SU-DHL-6 (cell line): ENCODE results near the gene CIB2.

ENCODE experiments used
- H2AFZ ChIP-seq: fragments of 200-600 bp; sonication (generic); 2 replicates; pipeline ENCODE4 v1.6.1; 2014; ENCODE audit warnings: low read depth, mild to moderate bottlenecking, moderate library complexity, mixed read lengths, antibody characterized with exemption, low read length; ENCODE audit not compliant: severe bottlenecking
- H3F3A ChIP-seq: fragments of 200-600 bp; shearing (Covaris generic); 2 replicates; pipeline ENCODE4 v1.6.0; 2016; ENCODE audit warnings: antibody characterized with exemption, mild to moderate bottlenecking; ENCODE audit not compliant: insufficient read depth
- H3K27ac ChIP-seq: fragments of 200-600 bp; sonication (generic); 2 replicates; pipeline ENCODE4 v1.5.1; 2016; ENCODE audit warnings: low read depth, mild to moderate bottlenecking, low read length, moderate library complexity, mixed read lengths
- H3K27me3 ChIP-seq: fragments of 200-600 bp; sonication (generic), shearing (Covaris generic); 2 replicates; pipeline ENCODE4 v1.6.0; 2014; ENCODE audit warnings: mild to moderate bottlenecking, low read length
- H3K36me3 ChIP-seq: fragments of 200-600 bp; sonication (generic); 2 replicates; pipeline ENCODE4 v1.6.1; 2014; ENCODE audit warnings: mild to moderate bottlenecking, low read length, mixed read lengths
- H3K4me2 ChIP-seq: fragments of 300-600, 200-600 bp; shearing (Covaris generic), sonication (generic); 2 replicates; pipeline ENCODE4 v1.6.0; 2014; ENCODE audit warnings: low read length, low read depth, mild to moderate bottlenecking; ENCODE audit not compliant: poor library complexity, severe bottlenecking
- H3K4me3 ChIP-seq: fragments of 200-600 bp; sonication (generic); 2 replicates; pipeline ENCODE4 v1.5.1; 2014; ENCODE audit warnings: antibody characterized with exemption, low read length, mild to moderate bottlenecking, mixed read lengths; ENCODE audit not compliant: insufficient read depth, poor library complexity, severe bottlenecking
- H3K79me2 ChIP-seq: fragments of 200-600 bp; sonication (generic); 2 replicates; pipeline ENCODE4 v1.6.1; 2014; ENCODE audit warnings: mild to moderate bottlenecking, low read length, moderate library complexity; ENCODE audit not compliant: insufficient read depth
- H3K9ac ChIP-seq: fragments of 200-600 bp; sonication (generic); 2 replicates; pipeline ENCODE4 v1.7.0; 2014; ENCODE audit warnings: mild to moderate bottlenecking, low read length
- H3K9me2 ChIP-seq: fragments of 200-600 bp; sonication (generic); replicated peaks from 2 replicates; pipeline ENCODE4 v1.6.1; 2014; ENCODE audit warnings: low read length; ENCODE audit not compliant: insufficient read depth
- H3K9me3 ChIP-seq: fragments of 200-600 bp; sonication (generic); 2 replicates; pipeline ENCODE4 v1.6.1; 2014; ENCODE audit warnings: low read length, mixed read lengths; ENCODE audit not compliant: insufficient read depth
- H4K20me1 ChIP-seq: fragments of 200-600 bp; sonication (generic); 2 replicates; pipeline ENCODE4 v1.6.1; 2014; ENCODE audit warnings: low read depth, mild to moderate bottlenecking, antibody characterized with exemption, low read length, moderate library complexity, mixed read lengths
- CTCF ChIP-seq: fragments of 200-600 bp; sonication (generic); IDR thresholded peaks from one replicate; pipeline ENCODE4 v1.5.1; 2017; ENCODE audit warnings: antibody characterized with exemption, mild to moderate bottlenecking, low read length, moderate library complexity; ENCODE audit not compliant: insufficient read depth, poor library complexity, severe bottlenecking
- EZH2phosphoT487 ChIP-seq: fragments of 200-600 bp; sonication (generic), shearing (Covaris generic); conservative IDR thresholded peaks from 2 replicates; pipeline ENCODE4 v1.6.1; 2018; ENCODE audit warnings: mild to moderate bottlenecking, antibody characterized with exemption, low read length, moderate library complexity, mixed read lengths

CIB2 gene

GRCh38 chr15:78112551-78112950 is 18.7 kb downstream of the CIB2 start:
- no peaks in the 10 kb centered on the region for H4K20me1 ChIP-seq
- H3K27ac ChIP-seq = no peak overlapping the region
- H3K27me3 ChIP-seq = no peaks in the 10 kb centered on the region
- no peak for TF ChIP-seq CTCF
- TF ChIP-seq EZH2phosphoT487 = no peak
- H3K4me3 ChIP-seq = no peak overlapping the region
- H3K9me3 ChIP-seq = no peaks in the 10 kb centered on the region
- H3K36me3 ChIP-seq = no peaks in the 10 kb centered on the region
- no peak overlapping the region for H2AFZ ChIP-seq
- H3K79me2 ChIP-seq = no peaks in the 10 kb centered on the region
- H3F3A ChIP-seq = no peaks in the 10 kb centered on the region
- H3K9me2 ChIP-seq = no peaks in the 10 kb centered on the region
- no peak overlapping the region for H3K9ac ChIP-seq
- no peak overlapping the region for H3K4me2 ChIP-seq

- H3F3A ChIP-seq = no peaks in the 10 kb centered on the region
- no peak overlapping the region for H3K9ac ChIP-seq
- no peaks in the 10 kb centered on the region for H3K79me2 ChIP-seq
- H4K20me1 ChIP-seq = no peaks in the 10 kb centered on the region
- H2AFZ ChIP-seq = no peak overlapping the region
- H3K27ac ChIP-seq = no peak overlapping the region
- H3K9me3 ChIP-seq = no peaks in the 10 kb centered on the region
- H3K4me3 ChIP-seq = no peak overlapping the region
- no peaks in the 10 kb centered on the region for H3K36me3 ChIP-seq
- H3K9me2 ChIP-seq = no peaks in the 10 kb centered on the region
- no peaks in the 10 kb centered on the region for H3K27me3 ChIP-seq
- TF ChIP-seq CTCF (no peak), EZH2phosphoT487 (no peak)
- no peak overlapping the region for H3K4me2 ChIP-seq
These were observed 19.5 kb downstream of the CIB2 start for GRCh38 chr15:78111788-78112187.

- H3K79me2 ChIP-seq = no peaks in the 10 kb centered on the region
- H4K20me1 ChIP-seq = no peaks in the 10 kb centered on the region
- no peaks in the 10 kb centered on the region for H3K27me3 ChIP-seq
- H3K9me3 ChIP-seq = no peaks in the 10 kb centered on the region
- no peaks in the 10 kb centered on the region for H3K9me2 ChIP-seq
- no peak for TF ChIP-seq EZH2phosphoT487
- TF ChIP-seq CTCF = no peak
- no peaks in the 10 kb centered on the region for H3F3A ChIP-seq
- no peak overlapping the region for H2AFZ ChIP-seq
- H3K36me3 ChIP-seq = no peaks in the 10 kb centered on the region
- H3K27ac ChIP-seq = no peak overlapping the region
- H3K4me2 ChIP-seq = no peak overlapping the region
- H3K9ac ChIP-seq = no peak overlapping the region
- no peak overlapping the region for H3K4me3 ChIP-seq
These were observed 20.2 kb downstream of the CIB2 start for GRCh38 chr15:78110916-78111475.
